Osteocyte (in vitro differentiated cells): ENCODE results near the gene GABRD. TPM values are rescaled to one million over a fixed set of nuclear protein-coding genes. Genes with fewer than 3 reads are reported as not detected.

Experiments
- DNase-seq: peaks from one replicate; pipeline ENCODE4 v3.0.0; 2021; ENCODE audit warnings: mixed read lengths; ENCODE audit not compliant: unreplicated experiment; ENCODE audit errors: extremely low spot score
- H3K27ac Mint-ChIP-seq: one replicate; pipeline ENCODE4 v1.8.0; 2021; ENCODE audit warnings: mild to moderate bottlenecking, mixed read lengths; ENCODE audit not compliant: unreplicated experiment
- H3K27me3 Mint-ChIP-seq: one replicate; pipeline ENCODE4 v1.8.0; 2021; ENCODE audit warnings: mixed read lengths; ENCODE audit not compliant: unreplicated experiment
- H3K36me3 Mint-ChIP-seq: one replicate; pipeline ENCODE4 v1.8.0; 2021; ENCODE audit warnings: mixed read lengths; ENCODE audit not compliant: unreplicated experiment
- H3K4me1 Mint-ChIP-seq: one replicate; pipeline ENCODE4 v1.8.0; 2021; ENCODE audit warnings: mixed read lengths; ENCODE audit not compliant: unreplicated experiment
- H3K4me3 Mint-ChIP-seq: one replicate; pipeline ENCODE4 v1.8.0; 2021; ENCODE audit warnings: mild to moderate bottlenecking, moderate library complexity, mixed read lengths; ENCODE audit not compliant: unreplicated experiment
- H3K9me3 Mint-ChIP-seq: one replicate; pipeline ENCODE4 v1.8.0; 2021; ENCODE audit warnings: mixed read lengths; ENCODE audit not compliant: unreplicated experiment
- CTCF ChIP-seq: fragments of 200-600 bp; sonication (generic); IDR thresholded peaks from 2 replicates; pipeline ENCODE4 v1.5.0; 2021; ENCODE audit warnings: antibody characterized with exemption, mild to moderate bottlenecking, moderate library complexity
- total RNA-seq: library from RNA; stranded (reverse); gene quantifications from 2 replicates; pipeline ENCODE4 v1.2.1, GENCODE V29; 2021

The GABRD gene
- total RNA-seq, 1 donor from 2014 or later = not detected

DNA sequence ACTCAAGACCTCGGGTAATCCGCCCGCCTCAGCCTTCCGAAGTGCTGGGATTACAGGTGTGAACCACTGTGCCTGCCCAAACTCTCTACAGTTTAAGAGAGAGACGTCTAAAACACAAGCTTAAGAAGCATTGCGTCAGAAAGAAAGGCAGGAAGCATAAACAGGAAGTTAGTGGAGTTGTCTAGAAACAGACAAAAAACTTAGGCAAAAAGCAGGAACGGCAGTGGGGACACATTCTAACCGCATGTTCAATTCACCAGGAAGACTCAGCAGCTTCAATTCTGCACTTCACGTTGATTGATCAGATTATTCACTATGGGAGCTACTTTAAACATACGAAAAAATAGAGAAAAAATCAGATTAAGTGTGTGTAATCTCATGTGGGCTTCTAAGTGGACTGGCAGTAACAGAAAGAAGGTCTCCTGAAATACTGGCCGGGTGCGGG is 22.9 kb upstream of the GABRD start:
- no peak for TF ChIP-seq CTCF
- Mint-ChIP-seq H3K27ac (no peak overlapping the region), H3K4me3 (no peak overlapping the region), H3K9me3 (no peaks in the 10 kb centered on the region), H3K36me3 (no peaks in the 10 kb centered on the region), H3K27me3 (peaks cover 41% of the 10 kb centered on the region), H3K4me1 (no peaks in the 10 kb centered on the region)
- DNase-seq = no peak

DNA sequence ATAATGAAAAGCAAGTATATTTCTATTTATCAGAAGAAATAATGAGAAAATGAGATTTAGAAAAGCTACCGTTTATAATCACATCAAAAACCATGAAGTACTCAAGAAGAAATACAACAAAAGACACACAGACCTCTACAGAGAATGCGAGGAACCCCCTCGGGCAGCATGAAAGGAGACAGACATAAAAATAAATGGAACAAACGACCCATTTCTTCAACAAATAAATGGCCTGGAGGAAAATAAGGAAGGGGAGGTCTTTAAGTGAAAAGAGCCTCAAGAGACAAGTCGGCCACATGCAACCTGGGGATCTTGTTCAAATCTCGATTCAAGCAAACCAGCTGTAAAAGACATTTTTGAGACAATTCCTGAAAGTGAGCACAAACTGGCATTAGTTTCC is 21.6 kb upstream of the GABRD start:
- TF ChIP-seq CTCF = no peak
- no peak for DNase-seq
- H3K27ac Mint-ChIP-seq = no peak overlapping the region
- no peaks in the 10 kb centered on the region for H3K9me3 Mint-ChIP-seq
- no peaks in the 10 kb centered on the region for H3K36me3 Mint-ChIP-seq
- no peak overlapping the region for H3K4me3 Mint-ChIP-seq
- no peaks in the 10 kb centered on the region for H3K4me1 Mint-ChIP-seq
- H3K27me3 Mint-ChIP-seq = peaks cover 47% of the 10 kb centered on the region

GRCh38 chr1:2000432-2000831 is 18.7 kb upstream of the GABRD start:
- H3K27ac Mint-ChIP-seq = no peak overlapping the region
- no peak overlapping the region for H3K4me3 Mint-ChIP-seq
- H3K9me3 Mint-ChIP-seq = no peaks in the 10 kb centered on the region
- no peak for TF ChIP-seq CTCF
- no peaks in the 10 kb centered on the region for H3K4me1 Mint-ChIP-seq
- H3K27me3 Mint-ChIP-seq = peaks cover 61% of the 10 kb centered on the region
- no peaks in the 10 kb centered on the region for H3K36me3 Mint-ChIP-seq
- no peak for DNase-seq

DNA sequence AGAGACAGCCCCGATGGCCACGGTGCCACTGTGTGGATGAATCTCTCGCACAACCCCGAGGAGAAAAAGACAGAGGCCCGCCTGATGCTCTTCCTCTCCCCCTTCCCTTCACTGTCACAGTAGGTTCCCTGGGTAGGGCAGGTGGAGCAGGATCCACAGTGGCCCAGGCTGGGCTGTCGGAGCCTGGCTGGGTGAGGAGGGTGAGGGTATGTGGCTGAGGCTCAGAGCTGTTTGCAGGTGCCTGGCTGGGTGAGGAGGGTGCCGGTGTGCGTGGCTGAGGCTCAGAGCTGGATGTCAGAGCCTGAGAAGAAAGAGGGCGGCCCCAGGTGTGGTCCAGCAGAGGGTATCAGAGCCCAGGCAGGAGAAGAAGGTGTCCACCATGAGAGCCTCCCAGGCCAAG is 18.3 kb upstream of the GABRD start:
- H3K27ac Mint-ChIP-seq = no peak overlapping the region
- no peaks in the 10 kb centered on the region for H3K36me3 Mint-ChIP-seq
- no peaks in the 10 kb centered on the region for H3K4me1 Mint-ChIP-seq
- H3K9me3 Mint-ChIP-seq = no peaks in the 10 kb centered on the region
- TF ChIP-seq CTCF = no peak
- DNase-seq = no peak
- peaks cover 63% of the 10 kb centered on the region for H3K27me3 Mint-ChIP-seq
- no peak overlapping the region for H3K4me3 Mint-ChIP-seq

GRCh38 chr1:2001773-2002411 is 17.3 kb upstream of the GABRD start:
- Mint-ChIP-seq H3K27me3 (peaks cover 59% of the 10 kb centered on the region), H3K4me1 (no peaks in the 10 kb centered on the region), H3K4me3 (no peak overlapping the region), H3K27ac (no peak overlapping the region), H3K9me3 (no peaks in the 10 kb centered on the region), H3K36me3 (no peaks in the 10 kb centered on the region)
- no peak for TF ChIP-seq CTCF
- no peak for DNase-seq
